ENCODE results near the gene TPBG. TPM values are rescaled to one million over a fixed set of nuclear protein-coding genes. Genes with fewer than 3 reads are reported as not detected.
"Not testable (repeated sequence)": the region's sequence is repeated elsewhere in the genome, so short reads cannot be mapped to it uniquely, and the experiment has no call there.

TPBG gene
- polyA plus RNA-seq, 1 donor from 2014 or later = not detected

DNA sequence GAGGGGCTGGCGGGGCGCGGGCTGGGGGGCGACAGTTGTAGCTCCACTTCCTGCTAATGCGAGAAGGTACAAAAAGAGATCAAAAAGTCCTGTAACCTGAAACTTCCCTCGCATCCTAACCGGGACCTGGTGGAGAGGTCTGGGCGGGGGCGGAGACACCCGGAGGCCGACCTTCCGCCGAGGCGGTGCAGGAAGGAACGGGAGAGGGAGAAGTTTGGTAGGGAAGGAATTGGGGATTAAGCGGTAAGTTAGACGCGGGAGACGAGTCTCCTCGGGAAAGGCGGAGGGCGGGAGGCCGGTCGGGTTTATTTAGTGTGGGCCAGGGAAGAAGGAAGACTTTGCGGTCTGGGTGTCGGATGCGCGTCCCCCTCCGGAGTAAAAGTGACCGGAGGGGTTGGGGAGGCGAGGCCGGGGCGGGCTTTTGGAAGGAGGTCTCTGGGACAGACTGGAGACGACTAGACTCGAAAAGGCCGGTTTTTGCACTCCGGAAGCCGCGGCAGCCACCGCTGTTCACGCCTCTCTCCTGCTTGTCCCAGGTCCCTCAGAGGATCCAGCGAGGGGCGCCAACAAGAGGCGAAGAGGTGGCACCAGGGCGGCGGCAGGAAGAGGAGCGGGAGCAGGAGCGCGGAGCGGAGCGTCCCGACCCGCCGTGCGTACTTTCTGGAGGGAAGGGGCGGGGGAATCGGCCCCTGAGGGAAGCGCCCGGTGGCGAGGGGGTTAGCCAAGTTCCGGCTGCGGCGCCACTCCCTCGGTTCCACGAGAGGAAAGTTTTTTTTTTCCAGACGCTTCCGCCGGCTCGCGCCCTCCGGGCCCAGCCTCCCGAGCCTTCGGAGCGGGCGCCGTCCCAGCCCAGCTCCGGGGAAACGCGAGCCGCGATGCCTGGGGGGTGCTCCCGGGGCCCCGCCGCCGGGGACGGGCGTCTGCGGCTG lies 734 bp downstream of the TPBG start:
- H3K4me3 Mint-ChIP-seq = peak overlapping the region; percentile 43 to 89 (median 78)
- H3K4me1 Mint-ChIP-seq = peaks cover 6 to 11% (median 6%) of the 10 kb centered on the region in 3 donors
- peaks cover 35% of the 10 kb centered on the region for H3K27me3 Mint-ChIP-seq
- no peaks in the 10 kb centered on the region for H3K36me3 Mint-ChIP-seq
- peaks cover 0 to 3% (median 0%) of the 10 kb centered on the region in 3 donors for H3K9me3 Mint-ChIP-seq
- peak overlapping the region in 1 of 3 donors; percentile 23 for H3K27ac Mint-ChIP-seq

DNA sequence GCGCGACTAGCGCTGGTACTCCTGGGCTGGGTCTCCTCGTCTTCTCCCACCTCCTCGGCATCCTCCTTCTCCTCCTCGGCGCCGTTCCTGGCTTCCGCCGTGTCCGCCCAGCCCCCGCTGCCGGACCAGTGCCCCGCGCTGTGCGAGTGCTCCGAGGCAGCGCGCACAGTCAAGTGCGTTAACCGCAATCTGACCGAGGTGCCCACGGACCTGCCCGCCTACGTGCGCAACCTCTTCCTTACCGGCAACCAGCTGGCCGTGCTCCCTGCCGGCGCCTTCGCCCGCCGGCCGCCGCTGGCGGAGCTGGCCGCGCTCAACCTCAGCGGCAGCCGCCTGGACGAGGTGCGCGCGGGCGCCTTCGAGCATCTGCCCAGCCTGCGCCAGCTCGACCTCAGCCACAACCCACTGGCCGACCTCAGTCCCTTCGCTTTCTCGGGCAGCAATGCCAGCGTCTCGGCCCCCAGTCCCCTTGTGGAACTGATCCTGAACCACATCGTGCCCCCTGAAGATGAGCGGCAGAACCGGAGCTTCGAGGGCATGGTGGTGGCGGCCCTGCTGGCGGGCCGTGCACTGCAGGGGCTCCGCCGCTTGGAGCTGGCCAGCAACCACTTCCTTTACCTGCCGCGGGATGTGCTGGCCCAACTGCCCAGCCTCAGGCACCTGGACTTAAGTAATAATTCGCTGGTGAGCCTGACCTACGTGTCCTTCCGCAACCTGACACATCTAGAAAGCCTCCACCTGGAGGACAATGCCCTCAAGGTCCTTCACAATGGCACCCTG lies 1.6 kb downstream of the TPBG start:
- Mint-ChIP-seq H3K27ac (peak overlapping the region in 1 of 3 donors; percentile 20), H3K9me3 (peaks cover 0 to 3% (median 0%) of the 10 kb centered on the region in 3 donors), H3K27me3 (peaks cover 32% of the 10 kb centered on the region), H3K4me1 (peaks cover 6 to 11% (median 6%) of the 10 kb centered on the region in 3 donors), H3K4me3 (peak overlapping the region; percentile 32 to 84 (median 78)), H3K36me3 (no peaks in the 10 kb centered on the region)

- Mint-ChIP-seq H3K36me3 (no peaks in the 10 kb centered on the region), H3K27me3 (peaks cover 32% of the 10 kb centered on the region), H3K9me3 (peaks cover 0 to 3% (median 0%) of the 10 kb centered on the region in 3 donors), H3K4me1 (peaks cover 6 to 11% (median 6%) of the 10 kb centered on the region in 3 donors), H3K4me3 (no peak overlapping the region), H3K27ac (no peak overlapping the region)
Observed at GRCh38 chr6:82367704-82368103, 4.1 kb downstream of the TPBG start.

DNA sequence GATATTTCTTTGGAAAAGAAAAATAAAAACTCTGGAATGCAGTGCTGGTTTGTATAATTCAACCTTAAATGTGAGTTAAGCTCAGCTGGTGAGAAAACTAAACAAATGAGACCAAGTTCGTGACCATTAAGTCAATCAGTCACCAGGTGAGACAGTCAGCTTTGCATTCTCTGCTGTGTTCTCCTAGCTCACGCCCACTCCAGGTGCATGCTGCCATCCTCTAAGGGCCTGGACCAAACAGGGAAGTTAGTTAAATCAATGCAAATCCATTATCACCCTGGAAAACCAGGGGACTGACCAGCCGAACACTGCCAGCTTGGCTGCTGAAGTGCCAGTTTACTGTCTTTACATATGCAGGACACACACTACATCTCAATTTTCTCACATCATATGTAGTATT lies 7.2 kb downstream of the TPBG start:
- no peak overlapping the region for H3K27ac Mint-ChIP-seq
- H3K9me3 Mint-ChIP-seq = peaks cover 0 to 2% (median 0%) of the 10 kb centered on the region in 3 donors
- no peaks in the 10 kb centered on the region for H3K36me3 Mint-ChIP-seq
- H3K4me3 Mint-ChIP-seq = no peak overlapping the region
- H3K4me1 Mint-ChIP-seq = peaks cover 0 to 3% (median 2%) of the 10 kb centered on the region in 3 donors
- H3K27me3 Mint-ChIP-seq = peaks cover 12% of the 10 kb centered on the region

DNA sequence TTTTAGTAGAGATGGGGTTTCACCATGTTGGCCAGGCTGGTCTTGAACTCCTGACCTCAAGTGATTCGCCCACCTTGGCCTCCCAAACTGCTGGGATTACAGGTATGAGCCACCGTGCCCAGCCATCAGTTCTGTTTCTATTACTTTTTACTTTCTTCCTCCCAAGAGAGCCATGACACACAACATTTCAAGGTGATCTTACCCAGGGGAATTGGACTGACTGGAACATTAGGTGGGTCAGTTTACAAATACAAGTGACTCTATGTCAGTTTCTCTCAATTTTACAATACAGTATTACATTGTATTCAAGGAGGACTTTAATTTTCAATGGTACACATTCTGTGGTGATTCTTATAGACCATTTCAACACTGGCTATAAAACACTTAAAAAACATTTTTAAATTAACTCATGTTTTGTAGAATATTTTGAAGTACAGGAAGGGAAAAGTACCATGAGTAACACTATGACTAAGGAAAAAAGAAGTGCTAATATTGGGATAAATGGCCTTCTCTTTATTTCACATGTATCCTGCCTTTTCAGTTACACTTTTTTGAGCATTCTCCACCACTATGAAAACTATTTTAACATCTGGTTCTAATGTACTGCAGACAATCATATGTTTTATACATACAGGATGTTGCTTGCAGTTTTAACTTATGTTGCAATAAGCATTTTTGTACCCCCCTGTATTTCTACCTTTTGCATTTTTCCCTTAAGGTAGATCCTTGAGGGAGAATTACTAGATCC lies 8.4 kb downstream of the TPBG start:
- Mint-ChIP-seq H3K4me1 (no peaks in the 10 kb centered on the region), H3K27me3 (peaks cover 6% of the 10 kb centered on the region), H3K27ac (no peak overlapping the region), H3K9me3 (no peaks in the 10 kb centered on the region), H3K4me3 (no peak overlapping the region), H3K36me3 (no peaks in the 10 kb centered on the region)

DNA sequence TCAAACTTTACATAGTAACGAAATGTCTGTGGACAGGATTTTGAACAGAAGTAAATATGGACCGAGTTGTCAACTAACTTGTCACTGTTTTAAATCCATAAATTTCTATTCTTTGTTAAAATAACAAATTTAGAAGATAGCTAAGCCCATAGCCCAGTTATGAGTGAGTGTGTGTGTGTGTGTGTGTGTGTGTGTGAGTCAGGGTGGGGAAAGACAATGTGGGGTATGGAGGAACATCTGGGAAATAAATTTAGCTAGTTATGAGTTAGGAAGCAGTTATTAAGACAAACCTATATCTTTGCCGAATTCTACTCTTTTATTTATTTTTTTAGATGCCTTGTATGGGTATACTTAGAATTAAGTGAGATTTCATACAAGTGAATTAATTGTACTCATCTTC lies 9.0 kb downstream of the TPBG start:
- Mint-ChIP-seq H3K4me1 (no peaks in the 10 kb centered on the region), H3K9me3 (no peaks in the 10 kb centered on the region), H3K36me3 (no peaks in the 10 kb centered on the region), H3K27me3 (peaks cover 6% of the 10 kb centered on the region), H3K27ac (no peak overlapping the region), H3K4me3 (no peak overlapping the region)

GRCh38 chr6:82374516-82374915 lies 10.9 kb downstream of the TPBG start:
- H3K27me3 Mint-ChIP-seq = peaks cover 7% of the 10 kb centered on the region
- H3K4me3 Mint-ChIP-seq = no peak overlapping the region
- peaks cover 2 to 5% (median 3%) of the 10 kb centered on the region in 3 donors for H3K9me3 Mint-ChIP-seq
- H3K4me1 Mint-ChIP-seq = no peaks in the 10 kb centered on the region
- H3K27ac Mint-ChIP-seq = no peak overlapping the region
- no peaks in the 10 kb centered on the region for H3K36me3 Mint-ChIP-seq

- H3K36me3 Mint-ChIP-seq = no peaks in the 10 kb centered on the region
- H3K9me3 Mint-ChIP-seq = peaks cover 2 to 5% (median 3%) of the 10 kb centered on the region in 3 donors
- peaks cover 4% of the 10 kb centered on the region for H3K27me3 Mint-ChIP-seq
- no peak overlapping the region for H3K27ac Mint-ChIP-seq
- H3K4me3 Mint-ChIP-seq = no peak overlapping the region
- no peaks in the 10 kb centered on the region for H3K4me1 Mint-ChIP-seq
Observed at GRCh38 chr6:82376636-82377035, 13.0 kb downstream of the TPBG start.

GRCh38 chr6:82380566-82381185 lies 17.1 kb downstream of the TPBG start:
- H3K36me3 Mint-ChIP-seq = no peaks in the 10 kb centered on the region
- no peak overlapping the region for H3K27ac Mint-ChIP-seq
- H3K27me3 Mint-ChIP-seq = peaks cover 1% of the 10 kb centered on the region
- no peak overlapping the region for H3K4me3 Mint-ChIP-seq
- H3K4me1 Mint-ChIP-seq = no peaks in the 10 kb centered on the region
- peaks cover 3 to 5% (median 5%) of the 10 kb centered on the region in 3 donors for H3K9me3 Mint-ChIP-seq

DNA sequence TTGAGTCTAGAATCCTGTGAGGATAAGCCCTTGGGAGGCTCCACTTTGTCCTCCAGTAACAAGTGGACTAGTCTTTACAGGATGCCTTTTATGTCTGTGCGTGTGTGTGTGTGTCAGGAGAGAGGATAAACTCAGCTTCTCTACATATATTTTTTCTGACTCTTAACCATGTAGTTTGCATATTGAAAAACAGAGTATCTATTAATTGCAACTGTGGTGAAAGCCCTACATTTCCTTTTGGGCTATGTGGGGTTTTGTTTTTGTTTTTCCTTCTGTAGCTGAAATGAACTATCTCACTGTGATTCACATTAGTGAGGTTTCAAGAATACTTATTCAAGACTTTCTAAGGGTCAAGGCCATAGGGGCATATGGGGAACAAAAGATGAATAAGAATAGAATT lies 17.7 kb downstream of the TPBG start:
- peak overlapping the region in 1 of 4 donors; percentile 59 for H3K4me3 Mint-ChIP-seq
- H3K36me3 Mint-ChIP-seq = no peaks in the 10 kb centered on the region
- no peaks in the 10 kb centered on the region for H3K4me1 Mint-ChIP-seq
- peaks cover 1% of the 10 kb centered on the region for H3K27me3 Mint-ChIP-seq
- no peak overlapping the region for H3K27ac Mint-ChIP-seq
- H3K9me3 Mint-ChIP-seq = peaks cover 3 to 5% (median 5%) of the 10 kb centered on the region in 3 donors

DNA sequence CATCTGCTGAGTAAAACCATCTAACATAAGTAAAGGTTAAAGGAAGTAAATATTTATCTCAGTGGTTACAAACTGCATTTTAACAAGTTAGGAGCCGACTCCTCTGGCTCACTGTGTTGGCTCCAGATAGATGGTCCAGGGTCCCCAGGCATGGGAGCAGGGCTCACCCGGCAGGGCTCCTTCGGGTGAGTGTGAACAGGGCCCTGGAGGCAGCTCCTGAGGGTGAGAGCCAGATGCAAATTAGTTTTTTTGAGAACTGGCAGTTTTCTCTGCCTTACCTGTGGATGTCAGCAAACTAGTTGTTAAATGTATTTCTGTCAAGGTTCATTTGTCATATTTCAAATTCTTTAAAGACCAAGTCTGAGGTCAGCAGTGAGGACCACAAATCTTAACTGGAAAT lies 21.5 kb downstream of the TPBG start:
- Mint-ChIP-seq H3K27ac (no peak overlapping the region), H3K4me1 (no peaks in the 10 kb centered on the region), H3K4me3 (no peak overlapping the region), H3K27me3 (no peaks in the 10 kb centered on the region), H3K9me3 (peaks cover 0 to 3% (median 0%) of the 10 kb centered on the region in 3 donors), H3K36me3 (no peaks in the 10 kb centered on the region)

- Mint-ChIP-seq H3K27ac (no peak overlapping the region), H3K9me3 (peaks cover 0 to 3% (median 0%) of the 10 kb centered on the region in 3 donors), H3K36me3 (no peaks in the 10 kb centered on the region), H3K4me3 (no peak overlapping the region), H3K27me3 (no peaks in the 10 kb centered on the region), H3K4me1 (no peaks in the 10 kb centered on the region)
Observed at GRCh38 chr6:82385546-82385945, 21.9 kb downstream of the TPBG start.

- Mint-ChIP-seq H3K36me3 (no peaks in the 10 kb centered on the region), H3K4me3 (no peak overlapping the region), H3K4me1 (no peaks in the 10 kb centered on the region), H3K27ac (no peak overlapping the region), H3K27me3 (no peaks in the 10 kb centered on the region), H3K9me3 (peaks cover 0 to 3% (median 0%) of the 10 kb centered on the region in 3 donors)
Observed at GRCh38 chr6:82385961-82386360, 22.3 kb downstream of the TPBG start.

GRCh38 chr6:82394770-82395169 lies 31.2 kb downstream of the TPBG start:
- H3K36me3 Mint-ChIP-seq, H3K9me3 Mint-ChIP-seq, H3K4me3 Mint-ChIP-seq, H3K4me1 Mint-ChIP-seq, H3K27me3 Mint-ChIP-seq, H3K27ac Mint-ChIP-seq: not testable (repeated sequence)
